Activated CD4-positive, CD25-positive, alpha-beta regulatory T cell treated with anti-CD3 and anti-CD28 coated beads, Interleukin-2, amount 50 U/mL, for 72 hours (primary cell): ENCODE results near the gene SBF1.

Experiments
- DNase-seq: peaks from one replicate; pipeline ENCODE4 v3.0.0; 2021

Gene SBF1

DNA sequence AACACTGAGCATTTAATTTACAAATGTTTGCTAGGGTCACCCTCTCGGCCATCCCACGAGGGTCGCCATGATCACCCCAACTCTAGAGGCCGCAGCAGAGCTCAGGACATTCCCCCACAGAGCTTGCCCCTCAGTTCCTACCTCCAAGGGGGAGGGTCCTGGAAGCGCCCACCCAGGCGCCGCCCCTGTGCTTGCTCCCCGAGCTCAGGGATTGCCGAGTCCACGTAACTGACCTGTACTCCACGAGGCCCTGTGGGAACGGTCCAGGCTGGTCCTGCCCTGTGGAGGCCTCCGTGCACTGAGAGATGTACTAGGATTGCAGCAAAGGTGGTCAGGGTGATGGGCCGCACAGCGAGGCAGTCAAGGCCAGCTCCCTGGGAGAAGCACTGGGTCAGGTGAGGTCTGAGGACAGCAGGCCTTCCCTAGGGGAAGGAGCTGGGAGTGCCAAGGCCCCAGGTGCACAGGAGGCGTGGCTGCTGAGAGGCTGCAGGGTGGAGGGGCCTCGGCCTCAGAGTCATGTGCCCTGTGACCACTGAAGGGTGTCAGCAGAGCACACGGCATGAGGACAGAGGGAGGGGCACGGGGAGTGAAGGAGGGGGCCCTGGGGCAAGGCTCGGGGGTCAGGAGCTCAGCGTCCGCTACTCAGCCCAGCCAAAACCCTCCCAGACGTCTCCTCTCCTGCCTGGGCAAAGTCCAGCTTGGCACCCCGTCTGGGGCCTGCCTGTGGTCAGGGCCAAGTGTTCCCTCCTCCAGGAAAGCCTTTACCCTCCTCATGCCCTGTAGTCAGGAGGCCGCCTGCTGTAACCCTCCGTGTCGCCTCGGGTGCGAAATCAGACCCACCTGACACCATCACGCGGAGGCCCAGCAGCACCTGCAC, 9.4 kb upstream of the SBF1 start:
- DNase-seq = no peak

DNA sequence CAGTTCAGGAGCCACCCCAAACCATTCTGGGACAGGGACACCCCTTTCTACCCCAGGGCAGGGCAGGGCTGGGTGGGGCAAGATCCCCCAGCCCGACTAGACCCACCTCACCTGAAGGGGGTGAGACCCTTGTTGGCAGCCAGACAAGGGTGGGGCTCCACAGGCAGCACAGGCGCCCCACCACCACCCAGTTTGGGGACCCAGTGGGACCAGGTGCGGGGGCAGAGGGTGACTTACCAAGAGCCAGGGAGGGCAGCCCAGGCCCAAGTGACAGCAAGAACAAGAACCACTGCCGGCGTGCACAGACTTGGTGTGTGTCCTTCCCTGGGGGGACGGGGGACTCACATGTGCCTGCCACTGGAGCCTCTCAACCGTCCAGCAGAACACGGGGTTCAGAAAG, 8.7 kb upstream of the SBF1 start:
- no peak for DNase-seq

DNA sequence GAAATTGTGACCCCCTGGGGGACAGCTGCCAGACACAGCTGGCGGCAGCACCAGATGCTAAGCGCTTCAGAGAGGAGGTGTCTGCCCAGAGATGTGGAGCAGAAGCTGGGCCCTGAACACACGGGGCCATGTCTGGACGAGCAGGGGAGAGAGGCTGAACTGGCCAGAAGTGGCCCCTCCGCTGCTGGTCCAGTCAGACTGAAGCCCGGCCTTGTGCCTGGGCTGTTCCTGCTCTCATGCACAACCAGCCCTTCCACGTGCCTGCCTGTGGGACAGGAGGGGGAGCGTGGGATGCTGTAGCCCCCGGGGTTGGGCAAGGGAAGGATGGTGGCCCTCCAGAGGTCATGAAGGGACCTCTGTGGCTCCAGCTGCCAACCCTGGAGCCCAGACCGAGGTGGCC, 8.3 kb upstream of the SBF1 start:
- DNase-seq = no peak

DNA sequence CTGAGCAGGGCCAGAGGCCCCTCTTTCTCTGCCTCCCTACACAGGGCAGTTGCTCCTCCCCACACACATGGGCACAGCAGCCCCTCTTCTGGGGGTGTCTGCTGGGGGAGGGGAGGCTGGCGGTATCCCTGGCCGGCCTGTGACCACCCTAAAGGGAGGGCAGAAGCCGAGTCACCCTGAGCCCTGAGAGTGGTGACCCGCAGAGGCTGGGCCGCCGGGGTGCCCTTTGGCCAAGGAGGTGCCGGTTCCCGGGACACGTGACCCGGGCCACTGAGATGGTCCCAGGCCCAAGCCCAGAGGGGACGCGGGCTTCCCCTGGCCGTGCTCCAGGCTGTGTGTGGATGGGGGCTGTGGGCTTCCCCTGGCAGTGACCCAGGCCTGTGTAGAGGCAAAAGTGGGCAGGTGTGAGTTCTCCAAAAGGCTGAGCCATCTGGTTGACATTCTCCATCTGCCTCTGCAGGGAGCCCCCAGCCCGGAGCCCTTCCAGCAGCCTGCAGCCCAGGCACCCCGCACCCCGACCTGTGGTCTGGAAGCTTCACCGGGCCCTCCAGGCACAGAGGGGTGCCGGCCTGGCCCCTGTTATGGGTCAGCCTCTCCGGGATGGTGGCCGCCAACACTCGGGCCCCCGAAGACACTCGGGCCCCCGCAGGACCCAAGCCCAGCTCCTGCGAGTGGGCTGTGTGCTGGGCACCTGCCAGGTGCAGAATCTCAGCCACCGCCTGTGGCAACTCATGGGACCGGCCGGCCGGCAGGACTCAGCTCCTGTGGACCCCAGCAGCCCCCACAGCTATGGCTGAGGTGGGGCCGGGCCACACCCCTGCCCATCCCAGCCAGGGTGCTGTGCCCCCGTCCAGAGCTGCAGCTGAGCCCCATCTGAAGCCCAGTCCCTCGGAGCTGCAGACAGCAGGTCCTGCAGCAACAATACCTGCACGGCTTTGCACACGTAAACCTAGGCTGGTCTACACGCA, 7.6 kb upstream of the SBF1 start:
- no peak for DNase-seq

DNA sequence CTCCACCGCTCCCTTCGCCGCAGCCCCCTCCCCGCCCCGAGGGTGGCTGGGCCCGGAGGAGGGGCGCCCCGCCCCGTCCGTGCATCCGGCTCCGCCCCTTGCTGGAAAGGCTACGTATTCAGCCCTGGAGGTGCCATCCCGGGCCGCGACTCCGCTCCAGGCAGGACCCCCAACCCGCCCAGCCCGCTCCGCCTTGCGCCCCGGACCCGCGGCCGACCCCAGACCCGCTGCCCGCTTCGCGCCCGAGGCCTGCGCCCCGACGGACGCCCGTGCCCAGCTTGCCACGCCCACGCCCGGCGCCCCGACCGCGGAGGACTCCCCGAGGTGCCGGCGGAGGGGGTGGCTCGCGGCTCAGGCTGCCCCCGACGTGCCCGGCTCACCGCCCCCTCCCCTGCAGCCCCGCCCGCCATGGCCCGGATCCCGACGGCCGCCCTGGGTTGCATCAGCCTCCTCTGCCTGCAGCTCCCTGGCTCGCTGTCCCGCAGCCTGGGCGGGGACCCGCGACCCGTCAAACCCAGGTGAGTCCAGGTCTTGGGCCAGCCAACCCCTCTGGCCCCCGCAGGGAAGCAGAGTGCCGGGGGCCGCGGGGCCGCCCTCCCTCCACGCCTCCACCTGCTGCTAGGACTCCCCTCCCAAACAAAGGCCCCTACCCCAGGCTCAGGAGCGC, 6.7 kb upstream of the SBF1 start, which contains the start of gene ADM2:
Gene ADM2, plus strand, starts transcription at position 104 of the 667 bp plus-strand sequence. Its CDS starts 305 bp downstream, at position 409.
- DNase-seq = peak; percentile 73

DNA sequence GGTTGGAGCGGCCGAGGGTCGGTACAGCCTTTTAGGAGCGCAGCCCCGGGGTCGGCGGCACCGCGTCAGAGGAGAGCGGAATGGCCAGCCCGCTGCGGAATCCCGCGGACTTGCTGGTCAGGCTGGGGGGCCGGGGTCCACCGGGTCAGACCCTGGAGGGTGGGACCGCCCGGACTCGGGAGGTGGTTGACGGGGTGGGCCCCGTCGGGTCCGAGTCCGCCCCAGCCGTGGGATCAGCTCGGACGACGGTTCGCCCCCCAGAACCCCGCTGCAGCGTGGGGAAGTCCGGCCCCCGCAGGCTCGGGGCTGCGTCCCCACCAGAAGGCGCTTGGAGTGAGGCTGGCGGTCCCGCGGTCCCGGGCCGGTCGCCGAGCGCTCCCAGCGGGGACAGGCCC, 6.2 kb upstream of the SBF1 start:
- no peak for DNase-seq

DNA sequence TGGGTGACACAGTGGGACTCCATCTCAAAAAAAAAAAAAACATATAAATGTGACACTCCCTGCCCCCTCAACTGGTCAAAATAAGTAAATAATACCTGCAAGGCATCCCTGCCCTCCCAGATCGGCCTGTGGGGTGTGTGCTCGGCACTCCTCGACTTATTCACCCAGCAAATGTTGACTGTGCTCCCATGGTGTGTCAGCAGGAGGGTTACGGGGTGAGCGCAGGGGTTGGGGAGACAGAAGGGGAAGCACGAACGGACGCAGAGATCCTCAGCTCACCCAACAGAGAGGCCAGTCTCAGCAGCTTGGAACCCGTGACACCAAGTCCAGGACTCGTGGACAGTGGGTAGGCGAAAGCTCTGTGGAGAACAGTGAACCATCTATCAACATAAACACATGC, 4.9 kb upstream of the SBF1 start:
- DNase-seq = no peak

DNA sequence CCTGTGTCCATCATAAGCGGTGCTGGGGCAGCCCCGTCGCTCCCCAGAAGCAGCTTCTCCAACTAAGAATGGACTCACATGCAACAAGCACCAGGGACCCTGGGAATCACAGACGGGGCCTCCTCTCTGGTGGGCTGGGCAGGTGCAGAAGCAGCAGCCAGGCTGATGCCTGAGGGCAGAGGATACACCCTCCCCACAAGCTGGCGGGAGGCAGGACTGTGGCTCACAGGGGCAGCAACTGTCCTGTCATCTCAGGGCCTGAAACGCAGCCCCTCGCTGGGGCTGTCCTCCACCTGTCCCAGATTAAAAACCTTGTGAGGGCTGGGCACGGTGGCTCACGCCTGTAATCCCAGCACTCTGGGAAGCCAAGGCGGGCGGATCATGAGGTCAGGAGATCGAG, 3.1 kb upstream of the SBF1 start:
- no peak for DNase-seq

DNA sequence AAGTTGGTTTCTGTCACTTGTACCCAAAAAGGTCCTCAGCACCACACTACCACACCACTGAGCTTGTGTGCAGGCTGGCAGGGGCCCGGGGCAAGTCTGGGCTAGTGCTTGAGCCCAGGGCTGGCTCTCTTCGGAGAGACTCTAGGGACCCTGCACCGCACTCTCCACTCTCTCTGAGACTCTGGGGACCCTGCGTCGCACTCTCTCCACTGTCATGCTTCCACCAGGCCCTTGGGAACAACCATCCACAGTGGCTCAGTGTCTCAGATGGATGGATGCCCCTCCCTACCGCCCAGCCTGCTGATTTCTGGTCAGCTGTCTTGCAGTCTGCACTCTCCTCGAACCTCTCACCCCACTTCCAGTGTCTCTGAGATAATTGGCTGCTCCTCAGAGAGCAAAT, 2.0 kb upstream of the SBF1 start:
- DNase-seq = no peak

DNA sequence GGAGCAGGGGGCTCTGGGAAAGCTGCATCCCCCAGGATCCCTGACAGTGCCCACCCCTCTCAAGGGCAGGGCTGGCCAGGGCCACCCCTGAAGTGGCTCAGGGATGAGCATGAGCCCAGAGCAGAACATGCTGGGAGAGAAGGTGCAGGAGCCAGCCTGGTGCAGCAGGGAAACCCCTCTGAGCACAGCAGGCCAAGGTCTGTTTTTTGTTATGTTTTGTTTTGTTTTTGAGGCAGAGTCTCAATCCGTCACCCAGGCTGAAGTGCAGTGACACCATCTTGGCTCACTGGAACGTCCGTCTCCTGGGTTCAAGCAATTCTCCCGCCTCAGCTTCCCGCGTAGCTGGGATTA, 792 bp upstream of the SBF1 start:
- no peak for DNase-seq

DNA sequence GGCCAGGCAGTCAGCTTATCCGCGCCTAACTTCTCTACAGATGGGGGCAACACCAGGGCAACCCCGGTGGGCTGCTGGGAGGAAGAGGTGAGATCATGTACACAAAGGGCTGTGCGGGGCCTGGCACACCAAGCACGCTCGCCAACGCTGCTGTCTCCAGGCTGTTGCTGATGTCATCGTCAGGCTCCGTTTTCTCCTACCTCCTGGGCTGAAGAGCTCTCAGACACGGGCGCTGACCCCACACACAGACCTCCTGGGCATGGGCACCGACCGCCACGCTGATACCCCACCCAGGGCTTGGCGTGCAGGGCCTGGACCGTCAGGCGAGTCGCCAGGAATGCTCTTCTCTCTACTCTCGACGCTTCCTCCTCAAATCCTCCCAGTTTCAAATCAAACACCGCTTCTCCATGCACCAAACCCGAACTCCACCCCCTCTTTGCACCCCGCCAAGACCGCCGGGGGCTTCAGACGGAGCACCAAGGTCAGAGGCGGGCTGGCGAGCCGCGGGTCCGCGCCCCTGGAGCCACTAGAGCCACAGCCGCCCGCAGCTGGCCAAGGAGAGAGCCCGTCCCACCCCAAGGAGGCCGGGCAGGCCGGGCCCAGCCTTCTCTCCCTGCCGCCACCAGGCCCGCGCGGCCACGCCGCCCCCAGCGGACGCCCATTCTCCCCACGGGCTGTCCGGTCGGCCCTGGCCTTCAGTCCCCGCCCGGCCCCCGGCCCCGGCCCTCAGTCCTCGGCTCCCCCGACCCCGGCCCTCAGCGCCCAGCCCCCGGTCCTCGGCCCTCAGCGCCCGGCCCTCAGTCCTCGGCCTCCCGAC, 772 bp downstream of the SBF1 start:
- DNase-seq = no peak

DNA sequence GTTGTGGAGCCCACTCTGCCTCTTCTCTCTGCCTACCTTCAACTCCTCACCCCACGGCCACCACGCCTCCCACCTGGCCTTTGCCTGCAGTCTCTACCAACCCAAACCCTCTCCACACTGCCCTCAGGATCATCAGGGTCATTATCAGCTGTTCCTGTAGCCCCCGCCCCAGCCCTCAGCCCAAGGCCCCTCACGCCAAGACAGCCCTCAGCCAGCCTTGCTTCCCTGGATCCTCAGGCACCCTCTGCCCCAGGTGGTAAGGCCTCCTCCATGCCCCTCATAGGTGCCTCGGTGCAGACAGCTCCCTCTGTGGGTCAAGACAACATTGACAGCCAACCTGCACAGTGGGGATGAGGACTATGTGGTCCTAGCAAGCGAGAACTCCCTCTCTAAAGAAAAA, 1.7 kb downstream of the SBF1 start:
- no peak for DNase-seq

DNA sequence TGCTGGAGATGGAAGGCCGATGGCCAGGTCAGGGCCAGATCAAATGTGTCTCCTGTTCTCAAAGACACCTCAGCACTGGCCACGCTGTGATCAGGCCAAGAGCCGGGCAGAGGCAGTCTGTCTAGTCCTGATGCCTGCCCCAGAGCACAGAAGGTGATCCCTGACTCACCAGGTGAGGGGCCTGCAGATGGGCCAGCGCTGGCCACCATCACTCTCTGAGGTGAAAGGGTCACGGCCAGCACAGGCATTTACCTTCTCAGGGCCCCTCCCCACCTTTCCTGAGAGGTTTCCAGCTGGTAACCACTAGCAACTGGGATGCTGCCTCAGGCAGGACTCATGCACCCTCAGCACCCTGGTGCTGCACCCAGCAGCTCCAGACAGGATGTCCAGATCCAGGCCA, 2.9 kb downstream of the SBF1 start:
- no peak for DNase-seq

DNA sequence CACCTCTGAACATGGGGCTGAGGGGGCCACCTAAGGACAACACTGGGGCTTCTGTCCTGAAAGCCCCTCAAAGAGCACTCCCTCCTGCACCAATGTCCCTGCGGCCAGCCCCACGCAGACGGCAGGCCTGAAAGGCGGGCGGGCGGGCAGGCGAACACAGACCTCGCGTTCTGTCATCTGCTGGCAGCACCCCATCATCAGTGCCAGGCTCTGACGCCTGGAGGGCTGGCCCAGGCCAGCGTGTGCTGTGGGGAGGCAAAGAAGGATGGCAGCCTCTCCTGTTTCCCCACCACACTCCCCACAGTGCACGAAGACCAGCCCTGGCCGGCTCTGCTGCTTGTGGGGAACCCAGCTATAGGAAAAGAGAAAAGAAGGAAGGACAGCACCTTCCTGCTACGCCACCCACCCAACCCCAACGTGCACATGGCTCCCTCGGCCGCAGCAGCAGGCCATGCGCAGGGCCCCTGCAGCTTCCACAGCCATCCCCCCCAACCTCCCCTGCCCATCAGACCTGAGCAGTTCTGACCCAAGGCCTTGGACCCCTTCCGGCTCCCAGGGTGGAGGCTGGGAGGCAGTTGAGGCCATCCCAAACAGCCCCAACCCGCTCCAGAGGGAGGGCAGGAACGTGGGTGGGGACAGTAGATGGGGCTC, 3.5 kb downstream of the SBF1 start:
- DNase-seq = no peak

DNA sequence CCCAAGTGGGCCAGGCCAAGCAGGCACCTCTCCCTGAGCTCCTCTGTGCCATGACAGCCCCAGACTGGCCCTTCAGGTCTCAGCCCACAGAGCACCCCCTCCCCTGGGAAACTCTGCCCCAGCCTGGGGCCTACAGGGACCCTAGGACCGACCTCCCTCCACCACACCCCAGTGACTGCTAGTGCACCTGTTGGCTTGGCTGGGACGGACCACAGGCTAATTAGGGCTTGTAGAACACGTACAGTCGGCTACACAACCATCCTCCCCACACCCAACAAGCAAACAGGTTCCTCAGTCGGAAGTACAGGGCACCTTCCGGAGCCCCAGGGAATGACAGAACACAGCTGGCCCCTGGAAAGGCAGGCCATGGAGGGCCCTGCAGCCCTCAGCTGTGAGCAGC, 4.3 kb downstream of the SBF1 start:
- DNase-seq = no peak

DNA sequence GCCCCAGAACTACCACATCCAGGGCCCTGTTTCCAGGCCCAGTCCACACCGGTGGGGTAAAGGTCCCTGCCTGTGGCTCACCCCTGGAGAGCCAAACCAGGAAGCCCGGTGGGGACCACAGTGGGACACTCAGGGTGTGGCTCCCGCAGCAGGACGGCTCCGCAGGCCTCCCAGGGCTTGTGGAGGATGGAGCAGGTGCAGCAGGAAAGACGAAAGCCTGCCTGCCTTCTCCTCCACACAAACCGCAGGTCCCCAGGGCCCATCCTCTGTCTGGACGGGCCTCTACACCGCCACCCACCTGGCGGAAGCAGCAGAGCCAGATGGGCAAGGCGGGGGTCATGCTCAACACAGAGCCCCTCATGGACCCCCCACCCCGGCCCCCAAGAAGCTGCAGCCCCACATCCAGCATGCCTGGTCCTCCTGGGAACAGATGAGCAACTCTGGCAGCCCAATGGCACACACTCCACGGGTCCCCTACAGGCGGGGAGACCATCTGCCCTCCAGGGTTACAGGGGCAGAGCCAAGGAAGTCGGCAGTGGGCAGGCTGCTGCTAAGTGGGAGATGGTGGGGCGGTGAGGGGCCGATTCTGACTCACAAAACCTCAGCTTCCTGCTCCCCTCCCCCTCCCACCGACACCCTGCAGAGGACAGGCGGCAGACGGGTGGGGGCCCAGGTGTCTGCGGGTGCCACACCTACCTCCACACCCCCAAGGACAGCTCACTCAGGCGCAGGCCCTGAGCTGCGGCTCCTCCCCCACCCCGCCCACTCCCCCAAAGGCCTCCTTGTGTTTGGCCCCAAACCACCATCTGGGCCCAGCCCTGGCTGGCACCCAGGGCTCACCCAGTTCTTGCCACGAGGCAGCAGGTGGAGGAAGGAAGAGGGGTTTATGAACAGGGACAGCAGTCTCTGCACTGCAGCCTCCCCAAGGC, 5.2 kb downstream of the SBF1 start:
- DNase-seq = peak; percentile 86

DNA sequence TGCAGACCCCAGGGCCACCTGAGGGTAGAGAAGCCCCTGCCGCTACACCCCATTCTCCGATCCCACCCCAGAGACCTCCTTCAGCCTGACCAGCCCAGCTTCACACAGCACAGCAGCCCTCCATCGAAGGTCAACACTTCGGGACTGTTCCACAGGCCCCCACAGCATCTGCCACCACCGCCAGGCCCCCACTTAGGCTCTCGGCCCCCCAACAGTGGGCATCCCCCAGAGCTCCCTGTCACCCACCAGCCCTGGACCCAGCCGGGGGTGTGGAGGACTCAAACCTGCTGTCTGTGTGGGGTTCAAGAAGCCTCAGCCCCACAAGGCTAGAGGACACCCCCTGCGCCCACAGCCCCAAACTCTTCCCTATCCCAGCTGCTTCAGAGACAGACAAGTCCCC, 6.2 kb downstream of the SBF1 start:
- DNase-seq = no peak

DNA sequence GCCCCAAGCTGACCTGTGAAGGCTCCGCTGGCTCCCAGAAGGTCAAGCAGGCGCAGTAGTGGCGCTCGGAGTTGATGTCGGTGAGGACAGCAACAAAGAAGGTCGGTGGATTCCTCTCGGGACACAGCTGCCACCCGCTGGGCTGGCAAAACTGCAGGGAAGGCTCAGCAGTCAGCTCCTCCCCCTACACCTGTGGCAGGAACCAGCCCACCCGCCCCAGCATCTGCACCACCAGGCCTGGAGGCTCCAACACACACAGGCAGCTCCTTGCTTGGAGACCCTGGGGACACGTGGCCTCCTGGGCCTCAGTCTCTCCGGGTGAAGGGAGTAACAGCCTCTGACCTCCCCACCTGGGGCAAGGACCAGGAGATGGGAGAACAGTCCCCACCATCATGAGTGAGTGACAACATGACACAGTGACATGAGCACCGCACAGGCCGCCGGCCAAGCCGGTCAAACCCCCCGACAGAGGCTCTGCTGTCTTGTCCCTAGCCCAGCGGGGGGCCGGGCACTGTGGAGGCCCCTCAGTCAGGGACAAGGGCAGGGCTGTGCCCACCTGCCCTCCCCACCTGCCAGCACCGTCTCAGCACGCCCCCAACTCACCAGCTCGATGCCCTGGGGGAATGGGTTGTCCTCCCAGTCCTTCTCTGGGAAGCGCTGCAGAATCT, 6.9 kb downstream of the SBF1 start:
- DNase-seq = no peak

DNA sequence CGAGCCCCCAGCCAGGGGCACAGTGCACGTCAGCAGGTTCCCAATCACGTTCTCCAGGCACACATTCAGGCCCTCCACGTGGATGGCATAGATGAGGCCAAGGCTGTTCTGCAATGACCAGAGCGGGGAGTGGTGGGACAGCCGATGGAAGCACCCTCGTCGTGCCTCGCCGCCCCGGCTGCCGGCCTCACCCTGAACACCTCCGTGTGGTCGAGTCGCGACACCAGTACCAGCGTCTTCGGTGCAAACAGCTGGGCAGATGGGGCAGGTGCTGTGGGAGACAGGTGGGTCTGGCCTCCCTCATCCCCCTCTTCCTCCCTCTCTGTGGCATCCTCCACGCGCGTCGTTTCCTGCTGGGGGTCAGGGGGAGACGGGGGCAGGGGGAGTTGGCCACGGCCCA, 7.5 kb downstream of the SBF1 start:
- DNase-seq = no peak
